Progenitor cell of endocrine pancreas (in vitro differentiated cells): Measurements from ENCODE around the gene GIN1. TPM values are rescaled to one million over a fixed set of nuclear protein-coding genes. Genes with fewer than 3 reads are reported as not detected.
"Not testable (repeated sequence)": the region's sequence is repeated elsewhere in the genome, so short reads cannot be mapped to it uniquely, and the experiment has no call there.

ENCODE experiments used
- DNase-seq: peaks from one replicate; pipeline ENCODE4 v3.0.0; 2021; ENCODE audit warnings: low spot score; ENCODE audit not compliant: unreplicated experiment
- H3K27ac Mint-ChIP-seq: 2 replicates; pipeline ENCODE4 v1.8.0; 2021; ENCODE audit warnings: mild to moderate bottlenecking, moderate library complexity, mixed read lengths
- H3K27me3 Mint-ChIP-seq: 2 replicates; pipeline ENCODE4 v1.8.0; 2021; ENCODE audit warnings: mixed read lengths
- H3K36me3 Mint-ChIP-seq: 2 replicates; pipeline ENCODE4 v1.8.0; 2022; ENCODE audit warnings: mixed read lengths; ENCODE audit not compliant: insufficient read depth
- H3K4me1 Mint-ChIP-seq: 2 replicates; pipeline ENCODE4 v1.8.0; 2021; ENCODE audit warnings: low read depth, mixed read lengths
- H3K4me3 Mint-ChIP-seq: 2 replicates; pipeline ENCODE4 v1.8.0; 2021; ENCODE audit warnings: low read depth, mild to moderate bottlenecking, moderate library complexity, mixed read lengths
- H3K9me3 Mint-ChIP-seq: 2 replicates; pipeline ENCODE4 v1.8.0; 2021; ENCODE audit warnings: low read depth, mixed read lengths
- CTCF ChIP-seq: fragments of 200-600 bp; sonication (generic); IDR thresholded peaks from one replicate; pipeline ENCODE4 v1.5.0; 2021; ENCODE audit warnings: antibody characterized with exemption, mild to moderate bottlenecking; ENCODE audit not compliant: unreplicated experiment
- long read RNA-seq: library from polyadenylated mRNA; unstranded; transcript quantifications from one replicate; pipeline ENCODE4 v2.0.0, GENCODE V29; 2020
- total RNA-seq: library from RNA; stranded (reverse); gene quantifications from 2 replicates; pipeline ENCODE4 v1.2.1, GENCODE V29; 2021

The GIN1 gene
- 9.0 and 10.3 TPM in 2 replicates for total RNA-seq
- long read RNA-seq, transcript GIN1-201 (8 exons, 3,229 nt), result major isoform, 21 of 34 reads
- long read RNA-seq, partial matches to known transcripts, result 2 of 34 reads
- long read RNA-seq, other reads (novel, unspliced or antisense), result 9 of 34 reads

GRCh38 chr5:103119765-103120606 is at the start of gene GIN1, which contains the start of gene PPIP5K2:
TSS of gene GIN1 (minus strand) at chr5:103120138. CDS start at chr5:103108707, 11,431 bp downstream.
TSS of gene PPIP5K2 (plus strand) at chr5:103120301. CDS start at chr5:103129590, 9,289 bp downstream.
- Mint-ChIP-seq H3K4me1 (peaks cover 23% of the 10 kb centered on the region), H3K27me3 (no peaks in the 10 kb centered on the region), H3K27ac (peak within 1 kb of the TSS; percentile 99), H3K9me3 (no peaks in the 10 kb centered on the region), H3K36me3 (no peaks in the 10 kb centered on the region), H3K4me3 (peak within 1 kb of the TSS; percentile 90)
- no peak for TF ChIP-seq CTCF
- DNase-seq, result peak; percentile 93

- H3K27me3 Mint-ChIP-seq, result no peaks in the 10 kb centered on the region
- no peaks in the 10 kb centered on the region for H3K4me1 Mint-ChIP-seq
- no peak for TF ChIP-seq CTCF
- H3K4me3 Mint-ChIP-seq, result no peak overlapping the region
- H3K36me3 Mint-ChIP-seq, result peaks cover 13% of the 10 kb centered on the region
- DNase-seq, result no peak
- no peaks in the 10 kb centered on the region for H3K9me3 Mint-ChIP-seq
- no peak overlapping the region for H3K27ac Mint-ChIP-seq
Measured at GRCh38 chr5:103166706-103167105, 46.8 kb upstream of the GIN1 start.

GRCh38 chr5:103151156-103151555 is 31.2 kb upstream of the GIN1 start:
- Mint-ChIP-seq H3K4me3 (no peak overlapping the region), H3K4me1 (no peaks in the 10 kb centered on the region), H3K27ac (no peak overlapping the region), H3K27me3 (no peaks in the 10 kb centered on the region), H3K9me3 (no peaks in the 10 kb centered on the region), H3K36me3 (peaks cover 5% of the 10 kb centered on the region)
- TF ChIP-seq CTCF, result no peak
- DNase-seq, result no peak

- Mint-ChIP-seq H3K9me3 (no peaks in the 10 kb centered on the region), H3K4me1 (no peaks in the 10 kb centered on the region), H3K27ac (no peak overlapping the region), H3K27me3 (no peaks in the 10 kb centered on the region), H3K4me3 (no peak overlapping the region), H3K36me3 (peaks cover 2% of the 10 kb centered on the region)
- DNase-seq, result no peak
- TF ChIP-seq CTCF, result no peak
Measured at GRCh38 chr5:103148213-103148612, 28.3 kb upstream of the GIN1 start.

- H3K27me3 Mint-ChIP-seq, result no peaks in the 10 kb centered on the region
- TF ChIP-seq CTCF, result no peak
Measured at GRCh38 chr5:103145196-103145595, 25.3 kb upstream of the GIN1 start.

GRCh38 chr5:103142132-103142531 is 22.2 kb upstream of the GIN1 start:
- not testable (repeated sequence) for H3K4me1 Mint-ChIP-seq, H3K9me3 Mint-ChIP-seq, DNase-seq, H3K27ac Mint-ChIP-seq, H3K27me3 Mint-ChIP-seq, H3K4me3 Mint-ChIP-seq
- peaks cover 22% of the 10 kb centered on the region for H3K36me3 Mint-ChIP-seq

More at GRCh38 chr5:103145196-103145595, 25.3 kb upstream of the GIN1 start:
- DNase-seq, result no peak
- Mint-ChIP-seq H3K9me3 (no peaks in the 10 kb centered on the region), H3K27ac (no peak overlapping the region), H3K4me1 (no peaks in the 10 kb centered on the region), H3K4me3 (no peak overlapping the region), H3K36me3 (peaks cover 12% of the 10 kb centered on the region)
